Measurements from ENCODE around the gene COMMD1.
"Not testable (repeated sequence)": the region's sequence is repeated elsewhere in the genome, so short reads cannot be mapped to it uniquely, and the experiment has no call there.

COMMD1 gene

GRCh38 chr2:61926531-61927477 is 21.3 kb downstream of the COMMD1 start:
- no peak for DNase-seq

GRCh38 chr2:61928826-61929461 is 23.5 kb downstream of the COMMD1 start:
- DNase-seq: no peak

- DNase-seq: no peak
Observed at GRCh38 chr2:61937098-61937497, 31.6 kb downstream of the COMMD1 start.

GRCh38 chr2:61937886-61938285 is 32.4 kb downstream of the COMMD1 start:
- no peak for DNase-seq

- no peak for DNase-seq
Observed at GRCh38 chr2:61938511-61938910, 33.0 kb downstream of the COMMD1 start.

GRCh38 chr2:61943251-61943650 is 37.8 kb downstream of the COMMD1 start:
- peak; percentile 24 for DNase-seq

- DNase-seq: no peak
Observed at GRCh38 chr2:61946666-61947065, 41.2 kb downstream of the COMMD1 start.

- no peak for DNase-seq
Observed at GRCh38 chr2:61948661-61949457, 43.4 kb downstream of the COMMD1 start.

GRCh38 chr2:61949458-61949713 is 43.9 kb downstream of the COMMD1 start:
- no peak for DNase-seq

GRCh38 chr2:61949714-61950560 is 44.5 kb downstream of the COMMD1 start:
- no peak for DNase-seq

- DNase-seq: no peak
Observed at GRCh38 chr2:61950571-61951315, 45.3 kb downstream of the COMMD1 start.

GRCh38 chr2:61951881-61952280 is 46.4 kb downstream of the COMMD1 start:
- DNase-seq: no peak

- DNase-seq: no peak
Observed at GRCh38 chr2:61952288-61952687, 46.8 kb downstream of the COMMD1 start.

GRCh38 chr2:61954856-61955255 is 49.4 kb downstream of the COMMD1 start:
- DNase-seq: not testable (repeated sequence)

- no peak for DNase-seq
Observed at GRCh38 chr2:61959381-61960293, 54.2 kb downstream of the COMMD1 start.

- DNase-seq: no peak
Observed at GRCh38 chr2:61961231-61961901, 55.9 kb downstream of the COMMD1 start.

- no peak for DNase-seq
Observed at GRCh38 chr2:61962095-61962984, 56.9 kb downstream of the COMMD1 start.

GRCh38 chr2:61966087-61966727 is 60.7 kb downstream of the COMMD1 start:
- DNase-seq: no peak

GRCh38 chr2:61967262-61967661 is 61.8 kb downstream of the COMMD1 start:
- no peak for DNase-seq
